KMS-11 (cell line): ENCODE measurements around the gene SMCHD1.

Experiments
- H2AFZ ChIP-seq: fragments of 200-600 bp; sonication (generic); 2 replicates; pipeline ENCODE4 v1.6.1; 2016; ENCODE audit warnings: antibody characterized with exemption, mixed run types, low read depth
- H3K27ac ChIP-seq: fragments of 200-600 bp; sonication (generic); 2 replicates; pipeline ENCODE4 v1.6.1; 2016; ENCODE audit warnings: mild to moderate bottlenecking, mixed run types
- H3K27me3 ChIP-seq: fragments of 200-600 bp; sonication (generic); 2 replicates; pipeline ENCODE4 v1.6.1; 2017; ENCODE audit warnings: mild to moderate bottlenecking, low read depth, mixed run types, moderate library complexity; ENCODE audit not compliant: insufficient read depth
- H3K36me3 ChIP-seq: fragments of 200-600 bp; sonication (generic); 2 replicates; pipeline ENCODE4 v1.6.1; 2017; ENCODE audit warnings: mild to moderate bottlenecking, mixed run types; ENCODE audit not compliant: insufficient read depth
- H3K4me1 ChIP-seq: fragments of 200-600 bp; sonication (generic); 2 replicates; pipeline ENCODE4 v1.6.1; 2016; ENCODE audit warnings: mild to moderate bottlenecking, low read depth, mixed run types; ENCODE audit not compliant: poor library complexity, severe bottlenecking
- H3K4me2 ChIP-seq: fragments of 200-600 bp; sonication (generic); 2 replicates; pipeline ENCODE4 v1.7.0; 2016; ENCODE audit warnings: mild to moderate bottlenecking, mixed run types
- H3K4me3 ChIP-seq: fragments of 200-600 bp; sonication (generic); IDR thresholded peaks from 2 replicates; pipeline ENCODE4 v1.6.1; 2017; ENCODE audit warnings: low read depth, low read length, mixed read lengths; ENCODE audit not compliant: insufficient read depth
- H3K79me2 ChIP-seq: fragments of 200-600 bp; sonication (generic); 2 replicates; pipeline ENCODE4 v1.6.1; 2016; ENCODE audit warnings: low read depth, mixed run types; ENCODE audit not compliant: insufficient read depth
- H3K9ac ChIP-seq: fragments of 200-600 bp; sonication (generic); 2 replicates; pipeline ENCODE4 v1.6.1; 2016; ENCODE audit warnings: mild to moderate bottlenecking, mixed run types
- H4K20me1 ChIP-seq: fragments of 200-600 bp; sonication (generic); 2 replicates; pipeline ENCODE4 v1.6.1; 2016; ENCODE audit warnings: mild to moderate bottlenecking, mixed run types; ENCODE audit not compliant: insufficient read depth
- TF ChIP-seq, protein P1 (sequence below): fragments of 200-600 bp; sonication (generic); conservative IDR thresholded peaks from 2 replicates; pipeline ENCODE4 v1.6.1; 2017; ENCODE audit warnings: low read depth, mild to moderate bottlenecking, antibody characterized with exemption, low read length, moderate library complexity, mixed read lengths

The SMCHD1 gene

DNA sequence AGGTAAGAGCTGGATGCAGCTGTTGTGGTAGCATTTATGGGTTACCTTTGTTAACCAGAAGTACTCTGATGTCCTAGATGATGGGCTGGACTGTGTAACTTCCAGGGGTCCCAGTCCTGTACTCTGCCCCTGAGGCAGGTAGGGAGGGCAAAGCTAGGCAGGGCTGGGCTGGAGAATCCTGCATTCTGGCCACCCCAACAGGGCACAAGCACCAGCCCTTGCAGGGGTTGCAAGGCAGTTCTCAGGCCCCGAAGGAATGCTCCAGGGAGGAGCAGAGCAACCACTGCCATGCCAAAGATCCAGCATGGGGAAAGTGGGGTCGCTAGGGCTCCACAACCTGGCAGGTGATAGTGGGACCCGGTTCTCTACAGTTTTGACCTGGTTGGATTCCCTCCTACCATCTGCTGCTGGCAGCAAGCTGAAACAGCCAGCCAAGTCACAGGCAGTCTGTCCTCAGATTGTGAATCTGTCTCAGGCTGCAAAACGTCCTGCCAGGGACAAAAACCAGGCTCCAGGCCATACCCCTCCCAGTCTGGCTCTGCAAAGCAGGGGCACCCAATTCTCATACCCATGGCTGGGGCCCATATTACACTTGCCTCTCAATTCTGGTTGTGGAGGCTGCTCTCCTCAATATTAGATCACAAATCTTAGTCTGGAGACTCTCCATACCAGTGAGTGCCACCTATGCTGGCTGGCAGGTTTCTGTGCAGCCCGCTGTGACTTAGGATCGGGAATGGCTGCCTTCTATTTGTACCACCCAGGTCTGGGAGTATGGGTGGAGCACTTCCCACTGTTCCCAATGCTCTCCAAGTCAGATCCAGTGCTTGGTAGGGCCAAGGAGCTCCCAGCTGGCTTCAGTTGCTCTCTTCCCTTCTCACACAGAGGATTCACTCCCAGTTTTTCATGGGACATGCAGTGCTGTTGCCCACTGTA lies 61.1 kb downstream of the SMCHD1 start:
- no peaks in the 10 kb centered on the region for H3K27me3 ChIP-seq
- no peak overlapping the region for H3K4me3 ChIP-seq
- no peak overlapping the region for H3K9ac ChIP-seq
- H3K79me2 ChIP-seq, result no peaks in the 10 kb centered on the region; the same call in 1 of the 2 replicates
- H3K4me2 ChIP-seq, result no peak overlapping the region
- TF ChIP-seq, protein P1, sequence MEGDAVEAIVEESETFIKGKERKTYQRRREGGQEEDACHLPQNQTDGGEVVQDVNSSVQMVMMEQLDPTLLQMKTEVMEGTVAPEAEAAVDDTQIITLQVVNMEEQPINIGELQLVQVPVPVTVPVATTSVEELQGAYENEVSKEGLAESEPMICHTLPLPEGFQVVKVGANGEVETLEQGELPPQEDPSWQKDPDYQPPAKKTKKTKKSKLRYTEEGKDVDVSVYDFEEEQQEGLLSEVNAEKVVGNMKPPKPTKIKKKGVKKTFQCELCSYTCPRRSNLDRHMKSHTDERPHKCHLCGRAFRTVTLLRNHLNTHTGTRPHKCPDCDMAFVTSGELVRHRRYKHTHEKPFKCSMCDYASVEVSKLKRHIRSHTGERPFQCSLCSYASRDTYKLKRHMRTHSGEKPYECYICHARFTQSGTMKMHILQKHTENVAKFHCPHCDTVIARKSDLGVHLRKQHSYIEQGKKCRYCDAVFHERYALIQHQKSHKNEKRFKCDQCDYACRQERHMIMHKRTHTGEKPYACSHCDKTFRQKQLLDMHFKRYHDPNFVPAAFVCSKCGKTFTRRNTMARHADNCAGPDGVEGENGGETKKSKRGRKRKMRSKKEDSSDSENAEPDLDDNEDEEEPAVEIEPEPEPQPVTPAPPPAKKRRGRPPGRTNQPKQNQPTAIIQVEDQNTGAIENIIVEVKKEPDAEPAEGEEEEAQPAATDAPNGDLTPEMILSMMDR, result no peak
- H3K36me3 ChIP-seq, result no peaks in the 10 kb centered on the region; the same call in 1 of the 2 replicates
- no peaks in the 10 kb centered on the region for H4K20me1 ChIP-seq
- H3K4me1 ChIP-seq, result no peaks in the 10 kb centered on the region
- H3K27ac ChIP-seq, result no peak overlapping the region
- no peak overlapping the region for H2AFZ ChIP-seq

DNA sequence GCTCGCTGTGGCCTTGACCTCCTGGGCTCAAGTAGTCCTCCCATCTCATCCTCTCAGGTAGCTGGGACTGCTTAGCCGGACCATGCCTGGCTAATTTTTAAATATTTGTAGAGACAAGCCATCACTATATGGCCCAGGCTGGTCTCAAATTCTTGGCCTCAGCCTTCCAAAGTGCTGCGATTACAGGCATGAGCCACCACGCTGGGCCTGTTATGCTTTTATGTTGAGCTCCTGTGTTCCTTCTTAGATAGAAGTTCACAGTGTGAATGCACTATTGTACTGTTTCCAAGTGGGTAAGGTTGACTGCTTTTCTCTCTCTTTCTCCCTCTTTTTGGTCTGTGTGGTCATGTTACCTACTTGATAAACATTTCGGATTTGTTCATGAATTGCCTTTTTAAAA lies 61.9 kb downstream of the SMCHD1 start:
- Histone ChIP-seq H3K9ac (no peak overlapping the region), H3K4me1 (no peaks in the 10 kb centered on the region), H4K20me1 (no peaks in the 10 kb centered on the region), H3K79me2 (no peaks in the 10 kb centered on the region; the same call in 1 of the 2 replicates), H3K27me3 (no peaks in the 10 kb centered on the region), H3K4me2 (no peak overlapping the region), H3K4me3 (no peak overlapping the region), H3K27ac (no peak overlapping the region), H3K36me3 (no peaks in the 10 kb centered on the region; the same call in 1 of the 2 replicates), H2AFZ (no peak overlapping the region)
- TF ChIP-seq, protein P1, result no peak

DNA sequence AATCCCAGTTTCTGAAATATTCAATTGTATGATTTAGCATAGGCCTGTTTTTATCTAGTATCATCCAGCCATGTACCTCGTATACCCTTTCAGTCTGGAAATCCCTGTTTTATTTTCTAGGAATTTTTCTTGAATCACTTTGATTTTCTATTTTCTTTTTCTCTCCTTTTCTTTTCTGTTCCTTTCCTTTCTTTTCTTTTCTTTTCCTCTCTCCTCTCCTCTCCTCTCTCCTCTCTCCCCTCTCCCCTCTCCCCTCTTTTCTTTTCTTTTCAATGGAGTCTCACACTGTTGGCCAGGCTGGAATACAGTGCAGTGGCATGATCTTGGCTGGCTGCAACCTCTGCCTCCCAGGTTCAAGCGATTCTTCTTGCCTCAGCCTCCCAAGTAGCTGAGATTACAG lies 63.5 kb downstream of the SMCHD1 start:
- no peak overlapping the region for H3K4me2 ChIP-seq
- TF ChIP-seq, protein P1, result no peak
- H3K36me3 ChIP-seq, result no peaks in the 10 kb centered on the region; the same call in 1 of the 2 replicates

DNA sequence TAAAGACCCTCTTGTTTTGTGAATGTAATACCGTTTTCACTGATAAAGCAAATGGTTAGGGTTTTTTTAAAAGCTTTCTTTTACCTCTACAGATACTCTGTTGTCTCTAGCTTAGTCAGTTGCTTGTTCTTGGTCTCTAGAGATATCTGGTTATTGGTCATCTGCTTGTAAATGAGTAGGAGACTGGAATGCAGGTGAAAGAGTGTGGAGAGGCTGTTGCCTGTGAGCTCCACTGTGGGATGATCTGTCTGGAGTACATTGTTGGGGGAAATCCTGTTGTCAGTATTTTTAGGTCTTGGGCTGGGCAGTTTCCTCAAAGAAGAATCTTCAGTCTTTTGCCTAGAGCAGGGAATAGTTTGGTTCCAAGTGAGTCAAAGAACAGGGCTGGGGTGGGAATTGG lies 67.7 kb downstream of the SMCHD1 start:
- Histone ChIP-seq H4K20me1 (no peaks in the 10 kb centered on the region), H3K36me3 (no peaks in the 10 kb centered on the region; the same call in 1 of the 2 replicates), H2AFZ (no peak overlapping the region), H3K4me1 (peaks cover 12% of the 10 kb centered on the region), H3K4me3 (no peak overlapping the region), H3K9ac (no peak overlapping the region), H3K27me3 (no peaks in the 10 kb centered on the region), H3K4me2 (no peak overlapping the region), H3K79me2 (no peaks in the 10 kb centered on the region), H3K27ac (no peak overlapping the region)
- TF ChIP-seq, protein P1, result no peak

More for the DNA sequence above, 63.5 kb downstream of the SMCHD1 start:
- Histone ChIP-seq H4K20me1 (no peaks in the 10 kb centered on the region), H2AFZ (no peak overlapping the region), H3K79me2 (no peaks in the 10 kb centered on the region; the same call in 1 of the 2 replicates), H3K27ac (no peak overlapping the region), H3K9ac (no peak overlapping the region), H3K4me1 (no peaks in the 10 kb centered on the region), H3K4me3 (no peak overlapping the region), H3K27me3 (no peaks in the 10 kb centered on the region)
